GM13976 (cell line): ENCODE measurements around the gene CFH.

Experiments used
- DNase-seq: peaks from one replicate; pipeline ENCODE4 v3.0.0; 2012; ENCODE audit warnings: low spot score
- in situ Hi-C: fragments of 300-500 bp; cut with MboI; formaldehyde crosslinking; loops from one replicate; pipeline ENCODE4 v1.12.0; 2022; ENCODE audit warnings: low sequenced_read_pairs, mixed read lengths, inconsistent platforms; ENCODE audit not compliant: unreplicated experiment
- TF ChIP-seq, protein P1 (sequence below): IDR thresholded peaks from 2 replicates; pipeline ENCODE4 v1.5.1; 2012; ENCODE audit warnings: borderline replicate concordance, mild to moderate bottlenecking; ENCODE audit not compliant: insufficient read depth; ENCODE audit errors: extremely low read depth, missing control alignments, control extremely low read depth

The CFH gene

DNA sequence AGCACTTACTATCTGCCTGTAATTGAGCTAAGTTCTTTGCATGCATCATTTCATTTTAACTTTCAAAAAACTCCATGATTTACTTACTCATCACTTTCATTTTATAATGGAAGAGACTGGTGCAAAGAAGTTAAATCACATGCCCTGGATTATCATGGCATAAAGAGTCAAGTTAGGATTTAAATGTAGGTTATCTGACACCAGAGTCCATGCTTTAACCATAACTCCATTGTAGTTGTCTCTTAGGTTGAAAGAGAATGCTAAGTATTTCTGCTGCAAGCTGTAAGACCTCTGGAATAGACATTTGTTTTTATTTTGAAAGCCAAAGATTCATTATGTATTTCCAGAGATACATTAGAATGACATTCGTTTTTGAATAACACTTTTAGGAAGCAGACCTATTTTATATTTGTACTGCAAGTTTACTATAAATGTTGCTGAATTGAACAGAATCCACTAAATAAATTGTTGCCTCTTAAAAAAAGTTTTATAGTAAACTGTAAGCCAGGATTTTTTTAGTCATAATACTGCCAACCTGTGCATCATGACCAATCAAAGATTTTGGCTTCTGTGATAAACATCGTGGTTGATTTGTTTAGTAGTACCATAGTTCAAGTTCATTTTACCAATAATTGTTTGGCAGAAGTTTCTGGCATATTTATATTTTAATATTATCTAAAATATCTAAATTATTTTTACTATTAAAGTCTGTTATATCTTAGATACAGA is 26.1 kb downstream of the CFH start:
- in situ Hi-C loops: no loop called here
- DNase-seq: no peak
- TF ChIP-seq, protein P1, sequence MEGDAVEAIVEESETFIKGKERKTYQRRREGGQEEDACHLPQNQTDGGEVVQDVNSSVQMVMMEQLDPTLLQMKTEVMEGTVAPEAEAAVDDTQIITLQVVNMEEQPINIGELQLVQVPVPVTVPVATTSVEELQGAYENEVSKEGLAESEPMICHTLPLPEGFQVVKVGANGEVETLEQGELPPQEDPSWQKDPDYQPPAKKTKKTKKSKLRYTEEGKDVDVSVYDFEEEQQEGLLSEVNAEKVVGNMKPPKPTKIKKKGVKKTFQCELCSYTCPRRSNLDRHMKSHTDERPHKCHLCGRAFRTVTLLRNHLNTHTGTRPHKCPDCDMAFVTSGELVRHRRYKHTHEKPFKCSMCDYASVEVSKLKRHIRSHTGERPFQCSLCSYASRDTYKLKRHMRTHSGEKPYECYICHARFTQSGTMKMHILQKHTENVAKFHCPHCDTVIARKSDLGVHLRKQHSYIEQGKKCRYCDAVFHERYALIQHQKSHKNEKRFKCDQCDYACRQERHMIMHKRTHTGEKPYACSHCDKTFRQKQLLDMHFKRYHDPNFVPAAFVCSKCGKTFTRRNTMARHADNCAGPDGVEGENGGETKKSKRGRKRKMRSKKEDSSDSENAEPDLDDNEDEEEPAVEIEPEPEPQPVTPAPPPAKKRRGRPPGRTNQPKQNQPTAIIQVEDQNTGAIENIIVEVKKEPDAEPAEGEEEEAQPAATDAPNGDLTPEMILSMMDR: no peak

DNA sequence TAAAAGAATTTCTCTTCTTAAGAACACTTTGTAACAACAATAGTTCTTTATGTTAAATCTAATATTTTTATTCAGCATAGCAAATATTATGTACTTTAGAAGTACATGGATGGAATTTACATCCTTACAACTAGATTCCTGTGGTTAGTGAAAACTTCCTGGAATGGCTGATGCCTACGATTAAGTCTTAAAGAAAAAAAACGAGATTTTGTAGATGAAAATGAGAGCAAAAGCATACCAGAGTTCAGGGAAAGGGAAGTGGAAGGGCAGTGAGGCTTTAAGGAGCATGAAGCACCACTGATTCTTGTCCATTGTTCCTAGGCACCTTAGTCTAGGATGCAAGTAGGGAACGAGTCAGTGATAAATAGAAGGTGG is 26.7 kb downstream of the CFH start:
- in situ Hi-C loops: no loop called here

DNA sequence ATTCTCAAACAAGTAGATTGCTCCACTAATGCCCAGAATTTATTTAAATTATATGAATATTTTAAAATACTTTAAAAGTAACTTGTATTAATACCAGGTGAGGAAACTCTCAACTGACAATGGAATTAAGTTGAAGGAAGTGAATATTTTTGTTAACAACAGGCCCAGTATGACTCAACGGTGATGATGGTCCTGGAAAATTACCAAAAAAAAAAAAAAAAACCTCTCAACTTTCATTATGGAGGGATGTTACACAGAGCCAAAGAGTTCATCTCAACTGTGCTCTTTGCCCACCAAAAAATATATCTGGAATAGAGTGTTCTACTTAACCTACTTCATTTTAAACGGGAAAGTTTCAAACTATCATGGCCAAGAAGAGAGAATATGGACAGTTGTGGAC is 28.3 kb downstream of the CFH start:
- in situ Hi-C loops: no loop called here
- TF ChIP-seq, protein P1: no peak
- no peak for DNase-seq

More for the DNA sequence above, 26.7 kb downstream of the CFH start:
- TF ChIP-seq, protein P1: no peak
- no peak for DNase-seq

DNA sequence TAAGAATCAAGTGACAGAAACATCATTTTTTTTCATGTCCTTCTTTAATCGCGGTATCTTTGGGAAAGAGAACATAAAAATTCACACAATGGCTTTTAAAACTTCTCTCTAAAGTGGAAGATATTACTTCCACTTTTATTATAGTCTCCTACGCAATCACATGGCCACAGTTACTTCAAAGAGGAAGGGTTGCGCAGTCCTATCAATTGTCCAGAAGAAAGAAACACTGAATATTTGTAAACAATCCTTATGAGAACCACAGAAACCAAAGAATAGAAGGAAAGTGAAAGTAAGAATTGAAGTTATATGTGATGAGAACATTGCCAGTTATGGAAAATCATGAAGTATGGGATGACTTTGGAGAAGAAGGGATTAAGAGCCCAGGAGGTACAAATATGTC is 32.6 kb downstream of the CFH start:
- TF ChIP-seq, protein P1: no peak
- no peak for DNase-seq
- in situ Hi-C loops: no loop called here

DNA sequence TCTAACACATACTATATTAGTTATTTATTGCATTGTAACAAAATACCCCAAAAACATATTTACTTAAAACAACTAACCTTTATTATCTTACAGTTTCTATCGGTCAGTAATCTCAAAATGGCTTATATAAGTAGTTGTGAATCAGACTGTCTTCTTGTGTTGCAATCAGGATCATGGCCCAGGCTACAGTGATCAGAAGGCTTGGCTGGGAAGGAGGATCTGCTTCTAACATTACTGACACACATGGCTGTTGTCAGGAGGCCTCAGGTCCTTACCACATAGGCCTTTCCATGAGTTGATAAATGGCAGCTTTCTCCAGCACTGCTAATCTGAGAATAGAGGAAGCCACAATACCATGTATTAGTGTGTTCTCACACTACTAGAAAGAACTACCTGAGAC is 33.7 kb downstream of the CFH start:
- DNase-seq: no peak
- TF ChIP-seq, protein P1: no peak
- in situ Hi-C loops: no loop called here

DNA sequence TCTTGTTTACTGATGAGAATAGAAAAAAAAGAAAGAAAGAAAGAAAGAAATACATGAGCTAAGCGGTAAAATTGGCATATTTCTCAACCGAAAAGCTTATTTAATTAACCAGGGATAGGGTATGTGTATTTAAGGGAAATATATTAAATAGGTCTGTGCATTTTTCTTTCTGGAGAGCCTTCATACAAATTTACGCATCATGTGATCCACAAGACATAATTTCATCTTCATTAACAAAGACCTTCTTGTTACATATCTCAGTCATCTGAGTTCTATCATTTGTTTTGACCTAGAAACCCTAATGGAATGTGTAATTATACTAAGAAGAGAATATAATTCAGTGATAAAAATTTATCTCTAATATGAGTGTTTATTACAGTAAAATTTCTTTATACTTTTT is 37.2 kb downstream of the CFH start:
- no peak for DNase-seq
- in situ Hi-C loops: no loop called here
- TF ChIP-seq, protein P1: no peak
